ENCODE measurements around the gene MPRIP. TPM values are rescaled to one million over a fixed set of nuclear protein-coding genes. Genes with fewer than 3 reads are reported as not detected.

The MPRIP gene
- total RNA-seq, 1 experiment from 2014 or later, result 258 TPM

DNA sequence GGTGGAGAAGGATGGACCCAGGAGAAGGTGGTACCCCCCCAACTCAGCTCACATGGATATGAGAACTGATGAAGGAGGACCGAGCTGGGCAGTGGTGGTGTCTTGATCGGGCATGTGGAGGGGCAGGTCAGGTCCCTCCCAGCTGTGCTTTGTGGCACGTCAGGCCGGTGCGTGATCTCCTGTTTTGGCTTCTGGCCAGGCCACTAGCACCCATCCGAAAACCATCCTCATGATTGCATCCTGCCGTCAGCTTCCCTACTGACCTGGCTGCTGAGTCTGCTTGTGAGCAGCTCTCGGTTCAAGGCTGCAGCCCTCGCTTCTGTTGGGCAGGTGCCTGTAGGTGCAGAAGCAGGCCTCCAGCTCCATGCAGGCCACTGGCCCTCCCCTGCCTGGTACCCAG is 110.8 kb downstream of the MPRIP start (continued):
- TF ChIP-seq POLR2AphosphoS5 (IDR thresholded peaks at IDR 0.05; ENCODE audit: low read depth, low read length) (no peak), POLR2A (IDR thresholded peaks at IDR 0.05; ENCODE audit: borderline replicate concordance, extremely low read depth, insufficient read depth, insufficient read length) (no peak), CEBPB (IDR thresholded peaks at IDR 0.05; ENCODE audit: low read depth) (no peak), SIN3A (IDR thresholded peaks at IDR 0.05; ENCODE audit: low read depth) (no peak), ZNF274 (IDR thresholded peaks at IDR 0.05; ENCODE audit: low read depth, low read length) (no peak), ELF1 (IDR thresholded peaks at IDR 0.05; ENCODE audit: borderline replicate concordance, low read depth) (no peak), RAD21 (IDR thresholded peaks at IDR 0.05; ENCODE audit: low read depth) (no peak)
- TF ChIP-seq, protein P1, sequence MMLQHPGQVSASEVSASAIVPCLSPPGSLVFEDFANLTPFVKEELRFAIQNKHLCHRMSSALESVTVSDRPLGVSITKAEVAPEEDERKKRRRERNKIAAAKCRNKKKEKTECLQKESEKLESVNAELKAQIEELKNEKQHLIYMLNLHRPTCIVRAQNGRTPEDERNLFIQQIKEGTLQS (IDR thresholded peaks at IDR 0.05), result no peak

DNA sequence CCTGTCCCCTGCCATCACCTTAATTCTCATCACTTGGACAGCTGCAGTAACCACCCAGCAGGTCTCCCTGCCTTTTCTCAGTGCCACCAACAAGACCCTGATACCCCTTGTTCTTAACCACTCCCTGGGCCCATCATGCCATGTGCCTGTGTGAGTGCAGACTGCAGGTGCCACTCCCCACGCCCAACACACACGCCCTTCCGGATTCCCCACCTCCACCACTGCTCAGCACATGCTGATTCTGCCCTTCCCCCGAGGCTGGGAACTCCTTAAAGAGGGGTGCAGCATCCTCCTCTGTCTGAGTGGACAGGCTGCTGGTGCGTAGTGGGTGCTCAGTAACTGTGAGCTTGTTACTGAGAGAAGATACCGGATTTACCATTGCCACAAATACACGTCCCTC is 111.5 kb downstream of the MPRIP start:
- H3K36me3 ChIP-seq (ENCODE audit: control insufficient read depth in 1 of 2, insufficient read depth in 2 of 2, low read length in 2 of 2), result peaks cover 26 to 53% of the 10 kb centered on the region in 2 experiments
- RAD21 ChIA-PET (ENCODE audit: low non-redundant PET in 1 of 2, low total read pairs in 2 of 2, uncharacterized antibody in 2 of 2, unreplicated experiment in 2 of 2), result no interaction called here
- no peak overlapping the region for H3K9ac ChIP-seq (ENCODE audit: low read length)
- ATAC-seq, result no peak
- no peak overlapping the region for H2AFZ ChIP-seq (ENCODE audit: low read depth, low read length, poor library complexity, severe bottlenecking)
- H4K20me1 ChIP-seq (ENCODE audit: insufficient read depth), result no peaks in the 10 kb centered on the region
- DNase-seq (ENCODE audit: low read depth, low spot score), result no peak
- H3K79me2 ChIP-seq (ENCODE audit: insufficient read depth, low read length), result peaks cover 3% of the 10 kb centered on the region; the same call in 1 of the 2 replicates
- H3K9me3 ChIP-seq (ENCODE audit: control insufficient read depth in 1 of 2, insufficient read depth in 1 of 2, low read depth in 1 of 2, low read length in 2 of 2), result no peaks in the 10 kb centered on the region
- no peaks in the 10 kb centered on the region for H3K9me2 ChIP-seq (ENCODE audit: insufficient read depth)
- BruUV-seq (replicated peaks), result no TSS peak
- intact Hi-C loops (cut with micrococcal nuclease), result no loop called here
- H3K4me1 ChIP-seq (ENCODE audit: control insufficient read depth in 1 of 2, insufficient read depth in 2 of 2, low read length in 2 of 2), result peaks cover 2 to 29% of the 10 kb centered on the region in 2 experiments; a peak in 2 of 4 replicates
- POLR2A ChIA-PET, result no interaction called here
- TF ChIP-seq POLR2AphosphoS5 (IDR thresholded peaks at IDR 0.05; ENCODE audit: low read depth, low read length) (no peak), EGR1 (IDR thresholded peaks at IDR 0.05; ENCODE audit: low read depth) (no peak), SRF (IDR thresholded peaks at IDR 0.05; ENCODE audit: low read depth) (no peak), ZNF274 (IDR thresholded peaks at IDR 0.05; ENCODE audit: low read depth, low read length) (no peak), CBX3 (IDR thresholded peaks at IDR 0.05; ENCODE audit: low read depth) (no peak), ZFX (IDR thresholded peaks at IDR 0.05) (no peak), RAD21 (IDR thresholded peaks at IDR 0.05; ENCODE audit: low read depth) (no peak), JUND (IDR thresholded peaks at IDR 0.05) (no peak), SIN3A (IDR thresholded peaks at IDR 0.05; ENCODE audit: low read depth) (no peak)
- TF ChIP-seq, protein P2, sequence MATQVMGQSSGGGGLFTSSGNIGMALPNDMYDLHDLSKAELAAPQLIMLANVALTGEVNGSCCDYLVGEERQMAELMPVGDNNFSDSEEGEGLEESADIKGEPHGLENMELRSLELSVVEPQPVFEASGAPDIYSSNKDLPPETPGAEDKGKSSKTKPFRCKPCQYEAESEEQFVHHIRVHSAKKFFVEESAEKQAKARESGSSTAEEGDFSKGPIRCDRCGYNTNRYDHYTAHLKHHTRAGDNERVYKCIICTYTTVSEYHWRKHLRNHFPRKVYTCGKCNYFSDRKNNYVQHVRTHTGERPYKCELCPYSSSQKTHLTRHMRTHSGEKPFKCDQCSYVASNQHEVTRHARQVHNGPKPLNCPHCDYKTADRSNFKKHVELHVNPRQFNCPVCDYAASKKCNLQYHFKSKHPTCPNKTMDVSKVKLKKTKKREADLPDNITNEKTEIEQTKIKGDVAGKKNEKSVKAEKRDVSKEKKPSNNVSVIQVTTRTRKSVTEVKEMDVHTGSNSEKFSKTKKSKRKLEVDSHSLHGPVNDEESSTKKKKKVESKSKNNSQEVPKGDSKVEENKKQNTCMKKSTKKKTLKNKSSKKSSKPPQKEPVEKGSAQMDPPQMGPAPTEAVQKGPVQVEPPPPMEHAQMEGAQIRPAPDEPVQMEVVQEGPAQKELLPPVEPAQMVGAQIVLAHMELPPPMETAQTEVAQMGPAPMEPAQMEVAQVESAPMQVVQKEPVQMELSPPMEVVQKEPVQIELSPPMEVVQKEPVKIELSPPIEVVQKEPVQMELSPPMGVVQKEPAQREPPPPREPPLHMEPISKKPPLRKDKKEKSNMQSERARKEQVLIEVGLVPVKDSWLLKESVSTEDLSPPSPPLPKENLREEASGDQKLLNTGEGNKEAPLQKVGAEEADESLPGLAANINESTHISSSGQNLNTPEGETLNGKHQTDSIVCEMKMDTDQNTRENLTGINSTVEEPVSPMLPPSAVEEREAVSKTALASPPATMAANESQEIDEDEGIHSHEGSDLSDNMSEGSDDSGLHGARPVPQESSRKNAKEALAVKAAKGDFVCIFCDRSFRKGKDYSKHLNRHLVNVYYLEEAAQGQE (IDR thresholded peaks at IDR 0.05; ENCODE audit: low read depth), result no peak
- TF ChIP-seq, protein P3, sequence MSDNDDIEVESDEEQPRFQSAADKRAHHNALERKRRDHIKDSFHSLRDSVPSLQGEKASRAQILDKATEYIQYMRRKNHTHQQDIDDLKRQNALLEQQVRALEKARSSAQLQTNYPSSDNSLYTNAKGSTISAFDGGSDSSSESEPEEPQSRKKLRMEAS (IDR thresholded peaks at IDR 0.05), result no peak
- TF ChIP-seq, protein P4, sequence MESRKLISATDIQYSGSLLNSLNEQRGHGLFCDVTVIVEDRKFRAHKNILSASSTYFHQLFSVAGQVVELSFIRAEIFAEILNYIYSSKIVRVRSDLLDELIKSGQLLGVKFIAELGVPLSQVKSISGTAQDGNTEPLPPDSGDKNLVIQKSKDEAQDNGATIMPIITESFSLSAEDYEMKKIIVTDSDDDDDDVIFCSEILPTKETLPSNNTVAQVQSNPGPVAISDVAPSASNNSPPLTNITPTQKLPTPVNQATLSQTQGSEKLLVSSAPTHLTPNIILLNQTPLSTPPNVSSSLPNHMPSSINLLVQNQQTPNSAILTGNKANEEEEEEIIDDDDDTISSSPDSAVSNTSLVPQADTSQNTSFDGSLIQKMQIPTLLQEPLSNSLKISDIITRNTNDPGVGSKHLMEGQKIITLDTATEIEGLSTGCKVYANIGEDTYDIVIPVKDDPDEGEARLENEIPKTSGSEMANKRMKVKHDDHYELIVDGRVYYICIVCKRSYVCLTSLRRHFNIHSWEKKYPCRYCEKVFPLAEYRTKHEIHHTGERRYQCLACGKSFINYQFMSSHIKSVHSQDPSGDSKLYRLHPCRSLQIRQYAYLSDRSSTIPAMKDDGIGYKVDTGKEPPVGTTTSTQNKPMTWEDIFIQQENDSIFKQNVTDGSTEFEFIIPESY (IDR thresholded peaks at IDR 0.05; ENCODE audit: extremely low read depth, insufficient replicate concordance, low read length), result no peak
- TF ChIP-seq, protein P5, sequence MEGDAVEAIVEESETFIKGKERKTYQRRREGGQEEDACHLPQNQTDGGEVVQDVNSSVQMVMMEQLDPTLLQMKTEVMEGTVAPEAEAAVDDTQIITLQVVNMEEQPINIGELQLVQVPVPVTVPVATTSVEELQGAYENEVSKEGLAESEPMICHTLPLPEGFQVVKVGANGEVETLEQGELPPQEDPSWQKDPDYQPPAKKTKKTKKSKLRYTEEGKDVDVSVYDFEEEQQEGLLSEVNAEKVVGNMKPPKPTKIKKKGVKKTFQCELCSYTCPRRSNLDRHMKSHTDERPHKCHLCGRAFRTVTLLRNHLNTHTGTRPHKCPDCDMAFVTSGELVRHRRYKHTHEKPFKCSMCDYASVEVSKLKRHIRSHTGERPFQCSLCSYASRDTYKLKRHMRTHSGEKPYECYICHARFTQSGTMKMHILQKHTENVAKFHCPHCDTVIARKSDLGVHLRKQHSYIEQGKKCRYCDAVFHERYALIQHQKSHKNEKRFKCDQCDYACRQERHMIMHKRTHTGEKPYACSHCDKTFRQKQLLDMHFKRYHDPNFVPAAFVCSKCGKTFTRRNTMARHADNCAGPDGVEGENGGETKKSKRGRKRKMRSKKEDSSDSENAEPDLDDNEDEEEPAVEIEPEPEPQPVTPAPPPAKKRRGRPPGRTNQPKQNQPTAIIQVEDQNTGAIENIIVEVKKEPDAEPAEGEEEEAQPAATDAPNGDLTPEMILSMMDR (IDR thresholded peaks at IDR 0.05 in 2 of 3, conservative IDR thresholded peaks at IDR 0.05 in 1 of 3; ENCODE audit: borderline replicate concordance in 1 of 3, insufficient read depth in 1 of 3, low read depth in 2 of 3, low read length in 2 of 3), result no peak
- no peak overlapping the region for H3K27ac ChIP-seq (ENCODE audit: low read depth, low read length)
- CTCF ChIA-PET, result no interaction called here
- H3K4me2 ChIP-seq (ENCODE audit: low read length), result no peak overlapping the region
- H3K27me3 ChIP-seq (ENCODE audit: insufficient read depth, low read length), result no peaks in the 10 kb centered on the region
- no peak overlapping the region for H3K4me3 ChIP-seq (replicated peaks in 1 of 2; ENCODE audit: low read depth in 1 of 2, low read length in 2 of 2)
